HepG2 (cell line): ENCODE data around the gene AGPAT2.

Source experiments
- CTCF ChIP-seq: sonication (generic); formaldehyde crosslinking; IDR thresholded peaks from 2 replicates; pipeline ENCODE4 v1.5.0; 2020; ENCODE audit warnings: mild to moderate bottlenecking, missing genetic modification reagents, moderate library complexity
- DMTF1 ChIP-seq: sonication (generic); formaldehyde crosslinking; IDR thresholded peaks from 2 replicates; pipeline ENCODE4 v1.4.0; 2020; ENCODE audit warnings: mild to moderate bottlenecking, missing genetic modification reagents
- ELF4 ChIP-seq: sonication (generic); formaldehyde crosslinking; IDR thresholded peaks from 2 replicates; pipeline ENCODE4 v1.5.0; 2020; ENCODE audit warnings: missing genetic modification reagents, mild to moderate bottlenecking, moderate library complexity, borderline replicate concordance
- MEIS1 ChIP-seq: sonication (generic); formaldehyde crosslinking; IDR thresholded peaks from 2 replicates; pipeline ENCODE4 v1.9.0; 2021; ENCODE audit warnings: mild to moderate bottlenecking, missing genetic modification reagents, moderate library complexity, borderline replicate concordance
- MYC ChIP-seq: sonication (generic); formaldehyde crosslinking; IDR thresholded peaks from 2 replicates; pipeline ENCODE4 v1.9.0; 2021; ENCODE audit warnings: missing genetic modification reagents, borderline replicate concordance
- PHF8 ChIP-seq: sonication (generic); formaldehyde crosslinking; IDR thresholded peaks from 2 replicates; pipeline ENCODE4 v1.5.0; 2020; ENCODE audit warnings: missing genetic modification reagents
- STAG1 ChIP-seq: sonication (generic); formaldehyde crosslinking; IDR thresholded peaks from 2 replicates; pipeline ENCODE4 v1.4.0; 2020; ENCODE audit warnings: missing genetic modification reagents
- ZFP36L1 ChIP-seq: sonication (generic); formaldehyde crosslinking; IDR thresholded peaks from 2 replicates; pipeline ENCODE4 v1.8.0; 2022; ENCODE audit warnings: mild to moderate bottlenecking, missing genetic modification reagents, moderate library complexity
- ZFX ChIP-seq: sonication (generic); formaldehyde crosslinking; IDR thresholded peaks from 2 replicates; pipeline ENCODE4 v1.4.0; 2020; ENCODE audit warnings: mild to moderate bottlenecking, low read depth, missing genetic modification reagents, moderate library complexity
- ZMYM3 ChIP-seq: sonication (generic); formaldehyde crosslinking; IDR thresholded peaks from 2 replicates; pipeline ENCODE4 v1.5.1; 2020; ENCODE audit warnings: mild to moderate bottlenecking, missing genetic modification reagents

GRCh38 chr9:136670576-136671253, 16.5 kb downstream of the AGPAT2 start:
- TF ChIP-seq CTCF (CRISPR knock-in tag) (no peak), PHF8 (CRISPR knock-in tag) (no peak), ELF4 (CRISPR knock-in tag) (no peak), ZFP36L1 (no peak), STAG1 (CRISPR knock-in tag) (no peak), MYC (CRISPR knock-in tag) (no peak), MEIS1 (CRISPR knock-in tag) (no peak), DMTF1 (CRISPR knock-in tag) (no peak), ZMYM3 (CRISPR knock-in tag) (no peak), ZFX (CRISPR knock-in tag) (no peak)
